Keratinocyte (primary cell): ENCODE data around the gene LRRC10. TPM values are rescaled to one million over a fixed set of nuclear protein-coding genes. Genes with fewer than 3 reads are reported as not detected.

Experiments used
- DNase-seq: peaks from one replicate; pipeline ENCODE4 v3.0.0-alpha.2; 2011; ENCODE audit warnings: low read depth, missing footprints, low spot score
- FAIRE-seq: peaks from 2 replicates; lab custom pipeline; 2011; peaks lifted over from hg19 to GRCh38; lab: Jason Lieb, UNC
- H2AFZ ChIP-seq: 2 replicates; pipeline ENCODE4 v1.6.0; 2012; ENCODE audit warnings: low read length, control low read depth, inconsistent platforms; ENCODE audit not compliant: control insufficient read depth
- H3K27ac ChIP-seq: 2 replicates; pipeline ENCODE4 v1.5.1; 2011; ENCODE audit warnings: low read length; ENCODE audit not compliant: control insufficient read depth, insufficient read depth
- H3K27me3 ChIP-seq: 3 replicates; pipeline ENCODE4 v1.6.0; 2011; ENCODE audit warnings: low read length; ENCODE audit not compliant: control insufficient read depth, insufficient read depth; ENCODE audit errors: extremely low read depth
- H3K36me3 ChIP-seq, 2 experiments: 2 replicates in 1 of 2; 3 replicates in 1 of 2; pipeline ENCODE4 v1.5.1; 2011; ENCODE audit warnings: low read length in 2 of 2, mild to moderate bottlenecking in 1 of 2; ENCODE audit not compliant: control insufficient read depth in 2 of 2, insufficient read depth in 2 of 2; ENCODE audit errors: extremely low read depth in 1 of 2
- H3K4me1 ChIP-seq: 3 replicates; pipeline ENCODE4 v1.5.1; 2011; ENCODE audit warnings: low read length; ENCODE audit not compliant: control insufficient read depth, insufficient read depth; ENCODE audit errors: extremely low read depth
- H3K4me2 ChIP-seq: 3 replicates; pipeline ENCODE4 v1.6.0; 2011; ENCODE audit warnings: low read depth, low read length; ENCODE audit not compliant: control insufficient read depth, insufficient read depth; ENCODE audit errors: extremely low read depth
- H3K4me3 ChIP-seq, 3 experiments: fragments of 200-600 bp in 1 of 3; sonication (generic) in 1 of 3; 2 replicates in 2 of 3; 3 replicates in 1 of 3; pipeline ENCODE4 v1.5.1; 2011 to 2016; ENCODE audit warnings: low read length in 3 of 3, mild to moderate bottlenecking in 3 of 3, control low read depth in 2 of 3, inconsistent platforms in 1 of 3, low read depth in 1 of 3, mixed read lengths in 1 of 3, mixed run types in 1 of 3, moderate library complexity in 1 of 3; ENCODE audit not compliant: control insufficient read depth in 2 of 3, insufficient read depth in 2 of 3; ENCODE audit errors: extremely low read depth in 1 of 3
- H3K79me2 ChIP-seq: 2 replicates; pipeline ENCODE4 v1.6.0; 2012; ENCODE audit warnings: low read length; ENCODE audit not compliant: control insufficient read depth, insufficient read depth
- H3K9ac ChIP-seq: 3 replicates; pipeline ENCODE4 v1.6.0; 2011; ENCODE audit warnings: low read length; ENCODE audit not compliant: control insufficient read depth, insufficient read depth; ENCODE audit errors: extremely low read depth
- H3K9me1 ChIP-seq: 3 replicates; pipeline ENCODE4 v1.6.0; 2011; ENCODE audit warnings: low read length; ENCODE audit not compliant: control insufficient read depth, insufficient read depth; ENCODE audit errors: extremely low read depth
- H3K9me3 ChIP-seq: 2 replicates; pipeline ENCODE4 v1.5.1; 2012; ENCODE audit warnings: low read depth, low read length; ENCODE audit not compliant: control insufficient read depth
- H4K20me1 ChIP-seq: 3 replicates; pipeline ENCODE4 v1.6.0; 2011; ENCODE audit warnings: low read length; ENCODE audit not compliant: control insufficient read depth, insufficient read depth; ENCODE audit errors: extremely low read depth
- CTCF ChIP-seq, 3 experiments: IDR thresholded peaks in 1 of 3; conservative IDR thresholded peaks in 1 of 3; optimal IDR thresholded peaks in 1 of 3; 2 replicates in 2 of 3; 3 replicates in 1 of 3; pipeline versions ENCODE3 to v1.5.1; 2011; ENCODE audit warnings: low read length in 3 of 3, mild to moderate bottlenecking in 3 of 3, moderate library complexity in 2 of 3, control low read depth in 1 of 3, inconsistent platforms in 1 of 3; ENCODE audit not compliant: insufficient read depth in 2 of 3; ENCODE audit errors: extremely low read depth in 1 of 3
- EZH2 ChIP-seq: IDR thresholded peaks from one replicate; pipeline ENCODE4 v1.6.1; 2012; ENCODE audit warnings: inconsistent platforms, mild to moderate bottlenecking, low read length, moderate library complexity
- dilution Hi-C: fragments of 300-500 bp; cut with MboI; formaldehyde crosslinking; loops from one replicate; pipeline ENCODE4 v1.7.0; 2020; ENCODE audit warnings: low sequenced_read_pairs; ENCODE audit not compliant: extremely low pct_ligation_motif_present
- polyA plus RNA-seq, 5 experiments: library from polyadenylated mRNA; depleted of rRNA in 3 of 5; stranded (reverse) in 3 of 5; stranded (forward) in 1 of 5; unstranded in 1 of 5; fragments of >200 nt; gene quantifications; 1 replicate in 1 of 5; 2 replicates in 3 of 5; 3 replicates in 1 of 5; pipeline versions ENCODE4 v1.2.1 to v1.2.3, GENCODE V29; 2011 to 2012; ENCODE audit warnings: missing spikeins in 2 of 5, low read depth in 1 of 5, low replicate concordance in 1 of 5

The LRRC10 gene
- polyA plus RNA-seq, 1 donor (not counting 4 experiments of a cell fraction or from before 2014, with no cell fraction given) = not detected

- H3K9me3 ChIP-seq = no peaks in the 10 kb centered on the region
- peak overlapping the region; percentile 79 for H3K27ac ChIP-seq
- peak overlapping the region; percentile 81 for H2AFZ ChIP-seq
- FAIRE-seq = peak; percentile 5
- H3K4me2 ChIP-seq = peak overlapping the region; percentile 68
- dilution Hi-C loops = no loop called here
- no peak for DNase-seq
- H3K79me2 ChIP-seq = no peaks in the 10 kb centered on the region
- no peaks in the 10 kb centered on the region for H3K27me3 ChIP-seq
- TF ChIP-seq CTCF (optimal IDR thresholded peaks at IDR 0.05 in 1 of 3, IDR thresholded peaks at IDR 0.05 in 1 of 3, conservative IDR thresholded peaks at IDR 0.05 in 1 of 3; ENCODE audit: extremely low read depth in 1 of 3, insufficient read depth in 2 of 3, low read length in 3 of 3) (no peak), EZH2 (no peak)
- H3K9ac ChIP-seq = peak overlapping the region; percentile 35
- H3K9me1 ChIP-seq = no peaks in the 10 kb centered on the region
- no peaks in the 10 kb centered on the region for H4K20me1 ChIP-seq
- H3K4me3 ChIP-seq = no peak overlapping the region
- H3K36me3 ChIP-seq = no peaks in the 10 kb centered on the region
- H3K4me1 ChIP-seq = peaks cover 35% of the 10 kb centered on the region
These were observed 45.1 kb upstream of the LRRC10 start for GRCh38 chr12:69655616-69656340.

- Histone ChIP-seq H2AFZ (no peak overlapping the region), H3K4me1 (peaks cover 36% of the 10 kb centered on the region), H3K9me1 (no peaks in the 10 kb centered on the region), H3K27me3 (no peaks in the 10 kb centered on the region), H3K4me3 (no peak overlapping the region), H3K36me3 (no peaks in the 10 kb centered on the region), H3K9me3 (no peaks in the 10 kb centered on the region), H3K9ac (no peak overlapping the region), H3K79me2 (no peaks in the 10 kb centered on the region), H4K20me1 (no peaks in the 10 kb centered on the region), H3K4me2 (no peak overlapping the region), H3K27ac (no peak overlapping the region)
- DNase-seq (no peak), FAIRE-seq (peak; percentile 29)
- dilution Hi-C loops = no loop called here
- no peak for TF ChIP-seq EZH2
- TF ChIP-seq CTCF (optimal IDR thresholded peaks at IDR 0.05 in 1 of 3, IDR thresholded peaks at IDR 0.05 in 1 of 3, conservative IDR thresholded peaks at IDR 0.05 in 1 of 3; ENCODE audit: extremely low read depth in 1 of 3, insufficient read depth in 2 of 3, low read length in 3 of 3) = no peak
These were observed 43.0 kb upstream of the LRRC10 start for GRCh38 chr12:69653703-69654102.
